ENCODE measurements around the gene TFAP2E.

DNA sequence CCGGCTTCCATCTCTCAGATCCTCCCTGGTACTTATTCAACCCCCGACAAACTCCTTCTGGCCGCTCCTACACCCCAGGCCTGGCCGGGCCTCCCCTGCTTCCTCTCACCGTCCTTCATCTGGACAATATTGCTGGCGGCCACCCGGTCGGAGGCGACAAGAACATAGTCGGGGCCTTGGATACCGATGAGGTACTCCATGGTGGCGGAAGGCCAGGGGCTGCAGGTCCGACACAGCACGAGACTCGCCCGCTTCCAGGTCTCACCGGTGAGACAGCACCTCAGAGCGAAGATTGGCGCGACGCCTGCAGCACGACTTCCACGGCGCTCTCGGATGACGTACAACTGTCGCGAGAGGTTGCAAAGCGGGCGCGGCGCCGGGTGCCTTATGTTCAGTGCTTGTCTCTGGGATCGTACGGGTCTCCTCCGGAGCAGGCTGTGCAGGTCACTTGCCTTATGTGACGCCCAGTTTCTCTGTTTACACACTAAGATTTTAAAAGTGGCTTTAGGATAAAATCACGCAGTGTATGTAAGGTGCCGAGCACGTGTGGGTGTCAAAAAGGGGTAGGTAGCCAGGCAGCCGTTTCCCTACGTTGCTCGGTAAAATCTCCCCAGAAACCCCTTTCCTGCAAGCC, 68.2 kb downstream of the TFAP2E start, which contains the start of gene PSMB2:
- TF ChIP-seq POLR2A (IDR thresholded peaks at IDR 0.05): peak in 1 of 2 donors; percentile 61
- TF ChIP-seq, protein P1, sequence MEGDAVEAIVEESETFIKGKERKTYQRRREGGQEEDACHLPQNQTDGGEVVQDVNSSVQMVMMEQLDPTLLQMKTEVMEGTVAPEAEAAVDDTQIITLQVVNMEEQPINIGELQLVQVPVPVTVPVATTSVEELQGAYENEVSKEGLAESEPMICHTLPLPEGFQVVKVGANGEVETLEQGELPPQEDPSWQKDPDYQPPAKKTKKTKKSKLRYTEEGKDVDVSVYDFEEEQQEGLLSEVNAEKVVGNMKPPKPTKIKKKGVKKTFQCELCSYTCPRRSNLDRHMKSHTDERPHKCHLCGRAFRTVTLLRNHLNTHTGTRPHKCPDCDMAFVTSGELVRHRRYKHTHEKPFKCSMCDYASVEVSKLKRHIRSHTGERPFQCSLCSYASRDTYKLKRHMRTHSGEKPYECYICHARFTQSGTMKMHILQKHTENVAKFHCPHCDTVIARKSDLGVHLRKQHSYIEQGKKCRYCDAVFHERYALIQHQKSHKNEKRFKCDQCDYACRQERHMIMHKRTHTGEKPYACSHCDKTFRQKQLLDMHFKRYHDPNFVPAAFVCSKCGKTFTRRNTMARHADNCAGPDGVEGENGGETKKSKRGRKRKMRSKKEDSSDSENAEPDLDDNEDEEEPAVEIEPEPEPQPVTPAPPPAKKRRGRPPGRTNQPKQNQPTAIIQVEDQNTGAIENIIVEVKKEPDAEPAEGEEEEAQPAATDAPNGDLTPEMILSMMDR (IDR thresholded peaks at IDR 0.05): peak in 1 of 12 donors; percentile 8
